HepG2 (cell line): Measurements from ENCODE around the gene IRAK2. TPM values are rescaled to one million over a fixed set of nuclear protein-coding genes. Genes with fewer than 3 reads are reported as not detected.

Experiments used
- ELK4 ChIP-seq: sonication (generic); formaldehyde crosslinking; IDR thresholded peaks from 2 replicates; pipeline ENCODE4 v1.9.0; 2021; ENCODE audit warnings: missing genetic modification reagents, borderline replicate concordance
- GMEB1 ChIP-seq: sonication (generic); formaldehyde crosslinking; IDR thresholded peaks from 2 replicates; pipeline ENCODE4 v1.5.1; 2020; ENCODE audit warnings: missing genetic modification reagents, mild to moderate bottlenecking, borderline replicate concordance
- JUN ChIP-seq: sonication (generic); formaldehyde crosslinking; IDR thresholded peaks from 2 replicates; pipeline ENCODE4 v1.4.0; 2020; ENCODE audit warnings: mild to moderate bottlenecking, missing genetic modification reagents
- JUNB ChIP-seq: sonication (generic); formaldehyde crosslinking; IDR thresholded peaks from 2 replicates; pipeline ENCODE4 v1.8.0; 2022; ENCODE audit warnings: missing genetic modification reagents, mild to moderate bottlenecking, borderline replicate concordance
- PHF20 ChIP-seq: sonication (generic); formaldehyde crosslinking; IDR thresholded peaks from 2 replicates; pipeline ENCODE4 v1.5.0; 2020; ENCODE audit warnings: mild to moderate bottlenecking, missing genetic modification reagents
- POLR2G ChIP-seq: fragments of 200-400 bp; formaldehyde crosslinking; IDR thresholded peaks from 2 replicates; pipeline ENCODE4 v1.6.1; 2018; ENCODE audit warnings: mild to moderate bottlenecking, low read depth, low read length, moderate library complexity
- RELA ChIP-seq: sonication (generic); formaldehyde crosslinking; IDR thresholded peaks from 2 replicates; pipeline ENCODE4 v1.4.0; 2020; ENCODE audit warnings: missing genetic modification reagents
- SUZ12 ChIP-seq: fragments of 150-350 bp; IDR thresholded peaks from 2 replicates; pipeline ENCODE4 v1.6.1; 2014; ENCODE audit warnings: low read depth, low read length
- THAP9 ChIP-seq: sonication (generic); formaldehyde crosslinking; IDR thresholded peaks from 2 replicates; pipeline ENCODE4; 2020; ENCODE audit warnings: missing genetic modification reagents, mild to moderate bottlenecking, borderline replicate concordance
- ZNF432 ChIP-seq: sonication (generic); formaldehyde crosslinking; IDR thresholded peaks from 2 replicates; pipeline ENCODE4 v1.5.0; 2020; ENCODE audit warnings: missing genetic modification reagents, mild to moderate bottlenecking, borderline replicate concordance
- polyA plus RNA-seq, 8 experiments: library from polyadenylated mRNA; depleted of rRNA in 3 of 8; stranded (reverse) in 7 of 8; unstranded in 1 of 8; fragments of >200 nt; fragmentation: Illumina TruSeq in 4 of 8; extraction: Trizol in 4 of 8; gene quantifications; 2 replicates each; pipeline versions ENCODE4 v1.2.1 to v1.2.3, GENCODE V29; 2011 to 2016; ENCODE audit warnings: low read depth in 4 of 8, missing spikeins in 1 of 8, mixed read lengths in 1 of 8; ENCODE audit not compliant: insufficient read depth in 1 of 8
- total RNA-seq, 5 experiments: library from RNA; depleted of rRNA; stranded (reverse); fragments of >200 nt; fragmentation: Illumina TruSeq; extraction: Trizol; gene quantifications; 2 replicates each; pipeline ENCODE4 v1.2.3, GENCODE V29; 2016; ENCODE audit warnings: low read depth in 1 of 5
- TF ChIP-seq, protein P1 (sequence below): sonication (generic); formaldehyde crosslinking; IDR thresholded peaks from 2 replicates; pipeline ENCODE4 v1.8.1; 2023; ENCODE audit warnings: mild to moderate bottlenecking, missing genetic modification reagents, borderline replicate concordance
- TF ChIP-seq, protein P2 (sequence below): sonication (generic); formaldehyde crosslinking; IDR thresholded peaks from 2 replicates; pipeline ENCODE4 v1.5.0; 2020; ENCODE audit warnings: missing genetic modification reagents, mild to moderate bottlenecking, borderline replicate concordance
- TF ChIP-seq, protein P3 (sequence below): sonication (generic); formaldehyde crosslinking; IDR thresholded peaks from 2 replicates; pipeline ENCODE4 v1.4.0; 2020; ENCODE audit warnings: missing genetic modification reagents, borderline replicate concordance
- TF ChIP-seq, protein P4 (sequence below): IDR thresholded peaks from 2 replicates; pipeline ENCODE4 v1.6.1; 2016; ENCODE audit warnings: low read depth, borderline replicate concordance
- TF ChIP-seq, protein P5 (sequence below): sonication (generic); formaldehyde crosslinking; IDR thresholded peaks from 2 replicates; pipeline ENCODE4 v1.8.0; 2022; ENCODE audit warnings: mild to moderate bottlenecking, missing genetic modification reagents; ENCODE audit not compliant: insufficient replicate concordance

IRAK2 gene
- total and polyA plus RNA-seq, 2 of the 13 experiments (the other 11 are each of a cell fraction or from before 2014, with no cell fraction given) = 13.1 to 23.3 TPM

DNA sequence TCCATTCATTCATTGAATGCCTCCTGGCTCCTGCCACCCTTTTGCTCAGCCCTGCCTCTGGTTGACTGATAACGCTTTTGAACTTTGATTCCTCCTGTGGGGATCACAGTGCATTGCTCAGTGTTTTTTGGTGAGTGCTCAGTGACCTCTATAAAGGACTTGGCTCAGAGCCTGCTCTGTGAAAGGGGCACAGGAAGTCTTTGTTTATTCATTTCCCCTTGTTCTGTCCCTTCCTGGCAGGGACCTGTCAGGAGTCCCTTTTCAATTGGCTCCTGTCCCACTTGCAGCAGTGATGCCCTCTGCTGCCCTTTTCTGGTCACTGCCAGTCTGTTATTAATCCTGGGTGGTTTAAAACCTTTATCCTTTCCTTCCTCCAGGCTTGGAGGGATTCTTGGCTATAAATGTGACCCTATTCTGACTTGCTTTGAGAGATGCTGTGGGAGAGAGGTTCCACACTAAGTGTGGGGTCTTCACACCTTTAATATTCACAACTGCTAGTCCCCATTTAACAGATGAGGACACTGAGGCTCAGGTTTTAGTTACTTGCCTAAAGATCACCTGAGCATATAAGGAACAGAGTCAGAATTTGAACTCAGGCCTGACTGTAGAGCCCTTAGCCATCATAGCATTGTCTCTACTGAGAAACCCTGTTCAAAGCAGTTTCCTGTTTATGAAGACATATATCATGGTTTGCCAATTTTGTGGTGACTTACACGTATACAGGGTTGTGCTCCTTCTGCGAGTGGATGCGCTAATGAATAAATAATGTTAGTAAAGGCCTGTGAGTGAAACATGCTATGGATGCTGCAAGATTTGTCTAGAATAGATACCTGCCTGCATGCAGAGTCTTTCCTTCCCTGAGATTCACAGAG is 60.3 kb downstream of the IRAK2 start (continued):
- TF ChIP-seq THAP9 (CRISPR knock-in tag) (no peak), SUZ12 (no peak), POLR2G (no peak), JUNB (CRISPR knock-in tag) (no peak; the same call in 1 of the 2 replicates), ZNF432 (CRISPR knock-in tag) (no peak), PHF20 (CRISPR knock-in tag) (peak; percentile 28; the same call in 1 of the 2 replicates), ELK4 (CRISPR knock-in tag) (no peak), RELA (CRISPR knock-in tag) (peak; percentile 88; the same call in 1 of the 2 replicates), GMEB1 (peak; percentile 60; the same call in 1 of the 2 replicates), JUN (no peak; the same call in 1 of the 2 replicates)
- TF ChIP-seq, protein P1, sequence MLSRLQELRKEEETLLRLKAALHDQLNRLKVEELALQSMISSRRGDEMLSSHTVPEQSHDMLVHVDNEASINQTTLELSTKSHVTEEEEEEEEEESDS (CRISPR knock-in tag) = peak; percentile 76; the same call in 1 of the 2 replicates
- TF ChIP-seq, protein P2, sequence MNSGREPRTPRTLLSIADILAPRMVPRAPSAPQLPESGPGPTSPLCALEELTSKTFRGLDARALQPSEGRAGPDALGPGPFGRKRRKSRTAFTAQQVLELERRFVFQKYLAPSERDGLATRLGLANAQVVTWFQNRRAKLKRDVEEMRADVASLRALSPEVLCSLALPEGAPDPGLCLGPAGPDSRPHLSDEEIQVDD (CRISPR knock-in tag) = no peak
- TF ChIP-seq, protein P3, sequence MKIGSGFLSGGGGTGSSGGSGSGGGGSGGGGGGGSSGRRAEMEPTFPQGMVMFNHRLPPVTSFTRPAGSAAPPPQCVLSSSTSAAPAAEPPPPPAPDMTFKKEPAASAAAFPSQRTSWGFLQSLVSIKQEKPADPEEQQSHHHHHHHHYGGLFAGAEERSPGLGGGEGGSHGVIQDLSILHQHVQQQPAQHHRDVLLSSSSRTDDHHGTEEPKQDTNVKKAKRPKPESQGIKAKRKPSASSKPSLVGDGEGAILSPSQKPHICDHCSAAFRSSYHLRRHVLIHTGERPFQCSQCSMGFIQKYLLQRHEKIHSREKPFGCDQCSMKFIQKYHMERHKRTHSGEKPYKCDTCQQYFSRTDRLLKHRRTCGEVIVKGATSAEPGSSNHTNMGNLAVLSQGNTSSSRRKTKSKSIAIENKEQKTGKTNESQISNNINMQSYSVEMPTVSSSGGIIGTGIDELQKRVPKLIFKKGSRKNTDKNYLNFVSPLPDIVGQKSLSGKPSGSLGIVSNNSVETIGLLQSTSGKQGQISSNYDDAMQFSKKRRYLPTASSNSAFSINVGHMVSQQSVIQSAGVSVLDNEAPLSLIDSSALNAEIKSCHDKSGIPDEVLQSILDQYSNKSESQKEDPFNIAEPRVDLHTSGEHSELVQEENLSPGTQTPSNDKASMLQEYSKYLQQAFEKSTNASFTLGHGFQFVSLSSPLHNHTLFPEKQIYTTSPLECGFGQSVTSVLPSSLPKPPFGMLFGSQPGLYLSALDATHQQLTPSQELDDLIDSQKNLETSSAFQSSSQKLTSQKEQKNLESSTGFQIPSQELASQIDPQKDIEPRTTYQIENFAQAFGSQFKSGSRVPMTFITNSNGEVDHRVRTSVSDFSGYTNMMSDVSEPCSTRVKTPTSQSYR (CRISPR knock-in tag) = peak; percentile 53; the same call in 1 of the 2 replicates
- TF ChIP-seq, protein P4, sequence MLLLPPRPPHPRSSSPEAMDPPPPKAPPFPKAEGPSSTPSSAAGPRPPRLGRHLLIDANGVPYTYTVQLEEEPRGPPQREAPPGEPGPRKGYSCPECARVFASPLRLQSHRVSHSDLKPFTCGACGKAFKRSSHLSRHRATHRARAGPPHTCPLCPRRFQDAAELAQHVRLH (CRISPR knock-in tag) = peak; percentile 52; the same call in 1 of the 2 replicates
- TF ChIP-seq, protein P5, sequence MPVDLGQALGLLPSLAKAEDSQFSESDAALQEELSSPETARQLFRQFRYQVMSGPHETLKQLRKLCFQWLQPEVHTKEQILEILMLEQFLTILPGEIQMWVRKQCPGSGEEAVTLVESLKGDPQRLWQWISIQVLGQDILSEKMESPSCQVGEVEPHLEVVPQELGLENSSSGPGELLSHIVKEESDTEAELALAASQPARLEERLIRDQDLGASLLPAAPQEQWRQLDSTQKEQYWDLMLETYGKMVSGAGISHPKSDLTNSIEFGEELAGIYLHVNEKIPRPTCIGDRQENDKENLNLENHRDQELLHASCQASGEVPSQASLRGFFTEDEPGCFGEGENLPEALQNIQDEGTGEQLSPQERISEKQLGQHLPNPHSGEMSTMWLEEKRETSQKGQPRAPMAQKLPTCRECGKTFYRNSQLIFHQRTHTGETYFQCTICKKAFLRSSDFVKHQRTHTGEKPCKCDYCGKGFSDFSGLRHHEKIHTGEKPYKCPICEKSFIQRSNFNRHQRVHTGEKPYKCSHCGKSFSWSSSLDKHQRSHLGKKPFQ (CRISPR knock-in tag) = no peak
